DND-41 (cell line): ENCODE results near the gene SNRNP70.
"Not testable (repeated sequence)": the region's sequence is repeated elsewhere in the genome, so short reads cannot be mapped to it uniquely, and the experiment has no call there.

Experiments
- ATAC-seq: fragments of 200-7000 bp; cut with Tn5 transposase; 3 replicates; pipeline ENCODE4 v1.9.1; 2021; ENCODE audit warnings: low read depth; ENCODE audit not compliant: insufficient read depth
- DNase-seq: peaks from one replicate; pipeline ENCODE4 v3.0.0-alpha.2; 2020
- H2AFZ ChIP-seq: 2 replicates; pipeline ENCODE4 v1.6.0; 2012; ENCODE audit warnings: low read depth, low read length
- H3K27ac ChIP-seq: 2 replicates; pipeline ENCODE4 v1.5.1; 2012; ENCODE audit warnings: low read length, inconsistent platforms
- H3K27me3 ChIP-seq: fragments of 200-600 bp; sonication (generic); 2 replicates; pipeline ENCODE4 v1.6.0; 2012; ENCODE audit warnings: low read length, mild to moderate bottlenecking, inconsistent platforms; ENCODE audit not compliant: insufficient read depth, poor library complexity
- H3K36me3 ChIP-seq: 2 replicates; pipeline ENCODE4 v1.5.1; 2012; ENCODE audit warnings: low read length, inconsistent platforms; ENCODE audit not compliant: insufficient read depth
- H3K4me1 ChIP-seq: 2 replicates; pipeline ENCODE4 v1.5.1; 2012; ENCODE audit warnings: mild to moderate bottlenecking, low read length; ENCODE audit not compliant: insufficient read depth
- H3K4me2 ChIP-seq: 2 replicates; pipeline ENCODE4 v1.6.0; 2012; ENCODE audit warnings: mild to moderate bottlenecking, moderate library complexity, low read length, inconsistent platforms; ENCODE audit not compliant: insufficient read depth
- H3K4me3 ChIP-seq, 2 experiments: fragments of 200-600 bp in 1 of 2; shearing (Covaris generic) in 1 of 2; 2 replicates each; pipeline ENCODE4 v1.5.1; 2012 to 2016; ENCODE audit warnings: inconsistent platforms in 2 of 2, low read length in 2 of 2, mild to moderate bottlenecking in 2 of 2, low read depth in 1 of 2, moderate library complexity in 1 of 2
- H3K79me2 ChIP-seq: 2 replicates; pipeline ENCODE4 v1.6.0; 2012; ENCODE audit warnings: low read length, inconsistent platforms; ENCODE audit not compliant: insufficient read depth
- H3K9ac ChIP-seq: 2 replicates; pipeline ENCODE4 v1.6.0; 2012; ENCODE audit warnings: low read depth, mild to moderate bottlenecking, inconsistent platforms, low read length, moderate library complexity
- H3K9me3 ChIP-seq: 2 replicates; pipeline ENCODE4 v1.5.1; 2012; ENCODE audit warnings: low read length, moderate library complexity, mild to moderate bottlenecking, inconsistent platforms; ENCODE audit not compliant: insufficient read depth, severe bottlenecking
- H4K20me1 ChIP-seq: 2 replicates; pipeline ENCODE4 v1.6.0; 2012; ENCODE audit warnings: low read length; ENCODE audit not compliant: insufficient read depth
- CTCF ChIP-seq: IDR thresholded peaks from 2 replicates; pipeline ENCODE4 v1.5.1; 2012; ENCODE audit warnings: borderline replicate concordance, low read length, moderate library complexity, mild to moderate bottlenecking; ENCODE audit not compliant: poor library complexity, severe bottlenecking; ENCODE audit errors: extremely low read depth
- EZH2 ChIP-seq: IDR thresholded peaks from 3 replicates; pipeline ENCODE4 v1.6.1; 2012; ENCODE audit warnings: borderline replicate concordance, low read depth, mild to moderate bottlenecking, moderate library complexity, low read length, inconsistent platforms; ENCODE audit not compliant: severe bottlenecking

SNRNP70 gene

GRCh38 chr19:49042177-49042576, 43.1 kb upstream of the SNRNP70 start:
- Histone ChIP-seq H3K9ac (no peak overlapping the region), H3K4me1 (no peaks in the 10 kb centered on the region), H3K27ac (no peak overlapping the region), H3K9me3 (no peaks in the 10 kb centered on the region), H3K4me3 (no peak overlapping the region), H3K27me3 (no peaks in the 10 kb centered on the region), H2AFZ (no peak overlapping the region), H3K36me3 (no peaks in the 10 kb centered on the region), H4K20me1 (no peaks in the 10 kb centered on the region), H3K4me2 (no peak overlapping the region), H3K79me2 (no peaks in the 10 kb centered on the region)
- TF ChIP-seq EZH2 (no peak), CTCF (no peak)
- DNase-seq (no peak), ATAC-seq (no peak)

DNA sequence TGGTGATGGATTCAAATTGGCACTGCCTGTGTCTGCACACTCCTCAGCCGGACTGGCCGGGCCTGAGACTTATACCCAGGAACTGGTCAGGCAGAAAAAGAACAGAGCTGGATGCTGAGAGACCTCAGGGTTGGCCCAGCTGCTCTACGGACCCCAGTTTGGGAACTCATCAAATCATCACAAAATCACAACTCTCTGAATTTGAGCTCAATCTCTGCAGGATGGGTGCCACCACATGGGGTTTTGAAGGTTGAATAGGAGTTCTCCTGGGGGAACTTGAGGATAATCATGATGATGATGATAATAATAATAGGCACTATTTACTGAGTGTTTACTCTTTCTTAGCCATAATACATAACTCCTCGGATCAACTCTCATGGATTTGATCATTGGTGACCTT, 42.6 kb upstream of the SNRNP70 start:
- not testable (repeated sequence) for H3K9me3 ChIP-seq, H3K79me2 ChIP-seq

DNA sequence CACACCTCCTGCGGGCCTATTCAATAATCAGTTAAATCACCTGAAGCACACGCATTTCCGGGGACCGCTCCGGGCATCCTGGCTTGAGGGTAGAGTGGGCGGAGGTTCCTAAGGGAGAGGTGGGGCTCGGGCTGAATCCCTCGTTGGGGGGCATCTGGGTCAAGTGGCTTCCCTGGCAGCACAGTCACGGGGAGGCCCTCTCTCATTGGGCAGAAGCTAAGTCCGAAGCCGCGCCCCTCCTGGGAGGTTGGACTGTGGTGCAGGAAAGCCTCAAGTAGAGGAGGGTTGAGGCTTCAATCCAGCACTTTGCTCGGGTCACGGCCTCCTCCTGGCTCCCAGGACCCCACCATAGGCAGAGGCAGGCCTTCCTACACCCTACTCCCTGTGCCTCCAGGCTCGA, 41.7 kb upstream of the SNRNP70 start, which contains the start of gene CGB5:
Gene CGB5, plus strand, starts transcription at position 301 of the 400 bp plus-strand sequence. CDS start 362 bp downstream, outside the sequence.
- H3K9ac ChIP-seq, H3K4me3 ChIP-seq, H3K27me3 ChIP-seq, ATAC-seq, H2AFZ ChIP-seq, DNase-seq, H3K36me3 ChIP-seq, H4K20me1 ChIP-seq, H3K79me2 ChIP-seq, H3K4me1 ChIP-seq, H3K27ac ChIP-seq, H3K9me3 ChIP-seq, H3K4me2 ChIP-seq: not testable (repeated sequence)

More for the DNA sequence above, 42.6 kb upstream of the SNRNP70 start:
- not testable (repeated sequence) for ATAC-seq, H3K9ac ChIP-seq, H3K4me1 ChIP-seq, H3K4me3 ChIP-seq, H3K4me2 ChIP-seq, H3K36me3 ChIP-seq, DNase-seq, H3K27ac ChIP-seq, H2AFZ ChIP-seq, H3K27me3 ChIP-seq, H4K20me1 ChIP-seq

DNA sequence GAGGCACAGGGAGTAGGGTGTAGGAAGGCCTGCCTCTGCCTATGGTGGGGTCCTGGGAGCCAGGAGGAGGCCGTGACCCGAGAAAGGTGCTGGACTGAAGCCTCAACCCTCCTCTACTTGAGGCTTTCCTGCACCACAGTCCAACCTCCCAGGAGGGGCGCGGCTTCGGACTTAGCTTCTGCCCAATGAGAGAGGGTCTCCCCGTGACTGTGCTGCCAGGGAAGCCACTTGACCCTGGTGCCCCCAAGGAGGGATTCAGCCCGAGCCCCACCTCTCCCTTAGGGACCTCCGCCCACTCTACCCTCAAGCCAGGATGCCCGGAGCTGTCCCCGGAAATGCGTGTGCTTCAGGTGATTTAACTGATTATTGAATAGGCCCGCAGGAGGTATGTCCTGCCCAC, 36.2 kb upstream of the SNRNP70 start, which contains the start of gene CGB8:
Gene CGB8, minus strand, starts transcription at position 101 of the 400 bp plus-strand sequence. CDS start 372 bp downstream, outside the sequence.
- H4K20me1 ChIP-seq, H3K4me1 ChIP-seq, H3K36me3 ChIP-seq, H3K9me3 ChIP-seq, H3K27me3 ChIP-seq, H3K4me2 ChIP-seq, H3K9ac ChIP-seq, H3K27ac ChIP-seq, ATAC-seq, H3K79me2 ChIP-seq, H3K4me3 ChIP-seq, DNase-seq, H2AFZ ChIP-seq: not testable (repeated sequence)

DNA sequence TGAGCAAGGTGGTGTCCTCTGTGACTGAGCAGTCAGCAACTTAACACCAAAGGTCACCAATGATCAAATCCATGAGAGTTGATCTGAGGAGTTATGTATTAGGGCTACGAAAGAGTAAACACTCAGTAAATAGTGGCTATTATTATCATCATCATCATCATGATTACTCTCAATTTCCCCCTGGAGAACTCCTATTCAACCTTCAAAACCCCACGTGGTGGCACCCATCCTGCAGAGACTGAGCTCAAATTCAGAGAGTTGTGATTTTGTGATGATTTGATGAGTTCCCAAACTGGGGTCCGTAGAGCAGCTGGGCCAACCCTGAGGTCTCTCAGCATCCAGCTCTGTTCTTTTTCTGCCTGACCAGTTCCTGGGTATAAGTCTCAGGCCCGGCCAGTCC, 35.4 kb upstream of the SNRNP70 start:
- not testable (repeated sequence) for H3K9me3 ChIP-seq, DNase-seq, ATAC-seq, H3K27me3 ChIP-seq, H3K36me3 ChIP-seq, H4K20me1 ChIP-seq, H3K4me1 ChIP-seq, H2AFZ ChIP-seq, H3K79me2 ChIP-seq, H3K27ac ChIP-seq, H3K9ac ChIP-seq, H3K4me3 ChIP-seq, H3K4me2 ChIP-seq

DNA sequence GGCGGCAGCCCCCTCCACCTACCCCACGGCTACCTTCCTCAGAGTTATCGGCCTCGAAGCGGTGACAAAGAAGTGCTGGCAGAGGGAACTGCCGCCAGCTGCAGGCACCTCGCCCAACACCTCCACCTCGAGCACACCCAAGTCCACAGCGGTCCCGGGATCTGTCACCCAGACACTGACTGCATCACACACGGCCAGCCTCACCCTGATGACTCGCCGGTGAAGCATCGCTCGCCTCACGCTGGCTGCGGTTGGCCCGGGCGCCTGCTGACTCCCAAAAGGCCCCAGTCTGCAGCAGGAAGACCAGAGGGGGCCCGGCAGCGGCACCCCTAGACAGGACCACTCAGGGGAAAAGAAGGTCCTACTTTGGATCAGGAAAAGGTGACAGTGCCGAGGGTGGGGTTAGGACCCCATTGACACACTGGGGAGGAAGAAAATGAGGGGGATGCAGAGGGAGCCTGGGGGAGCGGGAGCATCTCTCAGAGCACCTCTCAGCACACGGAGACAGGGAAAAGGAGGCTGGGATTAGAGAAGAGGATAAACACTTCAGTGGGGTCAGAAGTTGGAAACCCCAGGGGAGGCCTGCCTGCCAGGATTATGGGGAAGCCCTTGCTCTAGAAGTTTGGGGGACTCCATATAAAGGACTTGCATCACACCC, 34.7 kb upstream of the SNRNP70 start:
- H3K9ac ChIP-seq, H3K4me2 ChIP-seq, H2AFZ ChIP-seq, H3K9me3 ChIP-seq, H3K27me3 ChIP-seq, ATAC-seq, H3K36me3 ChIP-seq, H3K79me2 ChIP-seq, DNase-seq, H3K27ac ChIP-seq, H3K4me1 ChIP-seq, H4K20me1 ChIP-seq, H3K4me3 ChIP-seq: not testable (repeated sequence)
